Neuronal stem cell (in vitro differentiated cells): ENCODE results near the gene PPM1E.

ENCODE experiments used
- DNase-seq: peaks from one replicate; pipeline ENCODE4 v3.0.0-alpha.2; 2013; ENCODE audit warnings: low spot score
- H2AFZ ChIP-seq: one replicate; pipeline ENCODE4 v1.6.1; 2013; ENCODE audit warnings: mild to moderate bottlenecking, low read length, inconsistent platforms
- H2AK5ac ChIP-seq: 2 replicates; pipeline ENCODE4 v1.6.1; 2013; ENCODE audit warnings: low read depth, mild to moderate bottlenecking, inconsistent platforms, low read length, moderate library complexity, mixed read lengths
- H2BK120ac ChIP-seq: 2 replicates; pipeline ENCODE4 v1.6.1; 2013; ENCODE audit warnings: low read depth, mild to moderate bottlenecking, inconsistent platforms, low read length, moderate library complexity, mixed read lengths
- H2BK12ac ChIP-seq: one replicate; pipeline ENCODE4 v1.6.1; 2013; ENCODE audit warnings: low read length, inconsistent platforms
- H2BK15ac ChIP-seq: 2 replicates; pipeline ENCODE4 v1.6.1; 2013; ENCODE audit warnings: mild to moderate bottlenecking, low read length, inconsistent platforms, mixed read lengths
- H2BK5ac ChIP-seq: one replicate; pipeline ENCODE4 v1.6.1; 2013; ENCODE audit warnings: inconsistent platforms, mild to moderate bottlenecking, low read length, moderate library complexity
- H3K14ac ChIP-seq: one replicate; pipeline ENCODE4 v1.6.1; 2013; ENCODE audit warnings: low read length, inconsistent platforms
- H3K18ac ChIP-seq: 2 replicates; pipeline ENCODE4 v1.6.1; 2013; ENCODE audit warnings: low read length, inconsistent platforms
- H3K23ac ChIP-seq: 2 replicates; pipeline ENCODE4 v1.6.1; 2013; ENCODE audit warnings: low read depth, mild to moderate bottlenecking, mixed read lengths, low read length, inconsistent platforms; ENCODE audit not compliant: poor library complexity
- H3K27ac ChIP-seq: replicated peaks from 3 replicates; pipeline ENCODE4 v1.5.1; 2013; ENCODE audit warnings: low read length, inconsistent platforms
- H3K27me3 ChIP-seq, 3 experiments: 2 replicates each; pipeline ENCODE4 v1.6.1; 2013; ENCODE audit warnings: low read length in 3 of 3, mild to moderate bottlenecking in 2 of 3, inconsistent platforms in 1 of 3, low read depth in 1 of 3, mixed read lengths in 1 of 3, moderate library complexity in 1 of 3; ENCODE audit not compliant: control insufficient read depth in 3 of 3, insufficient read depth in 3 of 3
- H3K36me3 ChIP-seq, 2 donors: replicated peaks in 1 of 2; 2 replicates each; pipeline ENCODE4 v1.6.1; 2013; ENCODE audit warnings: low read length in 2 of 2; ENCODE audit not compliant: control insufficient read depth in 2 of 2, insufficient read depth in 2 of 2
- H3K4ac ChIP-seq: 2 replicates; pipeline ENCODE4 v1.6.1; 2013; ENCODE audit warnings: inconsistent platforms, mild to moderate bottlenecking, low read length, moderate library complexity
- H3K4me1 ChIP-seq, 2 donors: 1 replicate in 1 of 2; 2 replicates in 1 of 2; pipeline ENCODE4 v1.6.1; 2013; ENCODE audit warnings: low read length in 2 of 2, low read depth in 1 of 2; ENCODE audit not compliant: control insufficient read depth in 2 of 2, insufficient read depth in 1 of 2
- H3K4me2 ChIP-seq: one replicate; pipeline ENCODE4 v1.6.1; 2013; ENCODE audit warnings: mild to moderate bottlenecking, low read length, inconsistent platforms; ENCODE audit not compliant: insufficient read depth, poor library complexity, severe bottlenecking
- H3K4me3 ChIP-seq, 2 donors: 2 replicates each; pipeline ENCODE4 v1.5.1; 2013; ENCODE audit warnings: low read length in 2 of 2, mild to moderate bottlenecking in 2 of 2, inconsistent platforms in 1 of 2, moderate library complexity in 1 of 2
- H3K79me1 ChIP-seq: one replicate; pipeline ENCODE4 v1.6.1; 2013; ENCODE audit warnings: low read depth, mild to moderate bottlenecking, inconsistent platforms, low read length, moderate library complexity
- H3K9ac ChIP-seq: one replicate; pipeline ENCODE4 v1.6.1; 2013; ENCODE audit warnings: mild to moderate bottlenecking, low read depth, low read length, inconsistent platforms; ENCODE audit not compliant: poor library complexity
- H3K9me3 ChIP-seq, 2 donors: replicated peaks in 1 of 2; 2 replicates each; pipeline versions ENCODE3 to v1.6.1; 2013; ENCODE audit warnings: low read length in 2 of 2, mild to moderate bottlenecking in 2 of 2, inconsistent platforms in 1 of 2, low read depth in 1 of 2, mixed read lengths in 1 of 2, moderate library complexity in 1 of 2; ENCODE audit not compliant: control insufficient read depth in 2 of 2, insufficient read depth in 1 of 2
- H4K8ac ChIP-seq: one replicate; pipeline ENCODE4 v1.6.1; 2013; ENCODE audit warnings: low read depth, mild to moderate bottlenecking, inconsistent platforms, low read length, moderate library complexity
- H4K91ac ChIP-seq: one replicate; pipeline ENCODE4 v1.6.1; 2013; ENCODE audit warnings: low read length, low read depth, mild to moderate bottlenecking, inconsistent platforms; ENCODE audit not compliant: poor library complexity
- WGBS, 2 donors: extraction: QIAGEN DNeasy Blood & Tissue Kit; methylation state at CpG; one replicate each; pipeline ENCODE4 v1.1.7; 2013; ENCODE audit warnings: missing lambda C conversion rate in 2 of 2, mixed read lengths in 1 of 2; ENCODE audit not compliant: insufficient read length in 2 of 2, insufficient replicate concordance in 1 of 2; ENCODE audit errors: extremely low coverage in 2 of 2; 5-methylcytosine and 5-hydroxymethylcytosine counted together

Gene PPM1E

GRCh38 chr17:58918884-58919283 lies 163.2 kb downstream of the PPM1E start:
- Histone ChIP-seq H3K9me3 (no peaks in the 10 kb centered on the region), H3K4ac (no peak overlapping the region)
- DNase-seq = no peak

GRCh38 chr17:58920773-58921172 lies 165.1 kb downstream of the PPM1E start:
- no peak overlapping the region for H4K91ac ChIP-seq
- H3K4me1 ChIP-seq = no peaks in the 10 kb centered on the region
- H3K27ac ChIP-seq = no peak overlapping the region
- no peak overlapping the region for H3K4me2 ChIP-seq
- no peak overlapping the region for H3K9ac ChIP-seq
- H3K23ac ChIP-seq = no peak overlapping the region
- no peak for DNase-seq
- H2AFZ ChIP-seq = no peak overlapping the region
- H3K14ac ChIP-seq = no peak overlapping the region
- no peak overlapping the region for H3K18ac ChIP-seq
- H2BK5ac ChIP-seq = no peak overlapping the region
- H3K36me3 ChIP-seq = no peaks in the 10 kb centered on the region
- no peak overlapping the region for H4K8ac ChIP-seq
- H3K79me1 ChIP-seq = no peaks in the 10 kb centered on the region
- H3K9me3 ChIP-seq = no peaks in the 10 kb centered on the region
- no peak overlapping the region for H2AK5ac ChIP-seq
- no peak overlapping the region for H2BK12ac ChIP-seq
- H2BK120ac ChIP-seq = no peak overlapping the region
- no peaks in the 10 kb centered on the region for H3K27me3 ChIP-seq
- H3K4me3 ChIP-seq = no peak overlapping the region
- no peak overlapping the region for H3K4ac ChIP-seq
- no peak overlapping the region for H2BK15ac ChIP-seq

More at GRCh38 chr17:58918884-58919283, 163.2 kb downstream of the PPM1E start:
- H4K8ac ChIP-seq = no peak overlapping the region
- no peaks in the 10 kb centered on the region for H3K4me1 ChIP-seq
- no peak overlapping the region for H2BK120ac ChIP-seq
- H3K79me1 ChIP-seq = no peaks in the 10 kb centered on the region
- H2AFZ ChIP-seq = no peak overlapping the region
- H3K27me3 ChIP-seq = no peaks in the 10 kb centered on the region
- no peak overlapping the region for H4K91ac ChIP-seq
- H3K36me3 ChIP-seq = no peaks in the 10 kb centered on the region
- H2BK12ac ChIP-seq = no peak overlapping the region
- no peak overlapping the region for H3K23ac ChIP-seq
- no peak overlapping the region for H2BK15ac ChIP-seq
- no peak overlapping the region for H3K14ac ChIP-seq
- no peak overlapping the region for H2AK5ac ChIP-seq
- no peak overlapping the region for H3K9ac ChIP-seq
- H3K4me3 ChIP-seq = no peak overlapping the region
- H3K27ac ChIP-seq = no peak overlapping the region
- no peak overlapping the region for H2BK5ac ChIP-seq
- H3K4me2 ChIP-seq = no peak overlapping the region
- no peak overlapping the region for H3K18ac ChIP-seq

- Histone ChIP-seq H2BK120ac (no peak overlapping the region), H3K27ac (no peak overlapping the region), H3K18ac (no peak overlapping the region), H3K27me3 (no peaks in the 10 kb centered on the region), H4K8ac (no peak overlapping the region), H3K4ac (no peak overlapping the region), H2AFZ (no peak overlapping the region), H3K9me3 (no peaks in the 10 kb centered on the region), H3K36me3 (no peaks in the 10 kb centered on the region), H3K23ac (no peak overlapping the region), H3K4me1 (no peaks in the 10 kb centered on the region), H3K4me2 (no peak overlapping the region), H3K14ac (no peak overlapping the region), H2BK12ac (no peak overlapping the region), H4K91ac (no peak overlapping the region), H2AK5ac (no peak overlapping the region), H2BK5ac (no peak overlapping the region), H3K9ac (no peak overlapping the region), H2BK15ac (no peak overlapping the region), H3K79me1 (no peaks in the 10 kb centered on the region), H3K4me3 (no peak overlapping the region)
- no peak for DNase-seq
- whole genome bisulfite sequencing, 2 donors = no CpG with 5 or more reads among the region's 3 CpGs
Observed at GRCh38 chr17:58932956-58933355, 177.3 kb downstream of the PPM1E start.

- DNase-seq = no peak
- Histone ChIP-seq H2AK5ac (no peak overlapping the region), H3K4ac (no peak overlapping the region), H3K9ac (no peak overlapping the region), H3K4me2 (no peak overlapping the region), H2BK5ac (no peak overlapping the region), H3K23ac (no peak overlapping the region), H3K18ac (no peak overlapping the region), H3K27ac (no peak overlapping the region), H3K4me3 (no peak overlapping the region), H2AFZ (no peak overlapping the region), H3K36me3 (no peaks in the 10 kb centered on the region), H3K14ac (no peak overlapping the region), H3K4me1 (no peaks in the 10 kb centered on the region), H2BK120ac (no peak overlapping the region), H2BK15ac (no peak overlapping the region), H4K8ac (no peak overlapping the region), H4K91ac (no peak overlapping the region), H3K9me3 (no peaks in the 10 kb centered on the region), H3K27me3 (no peaks in the 10 kb centered on the region), H3K79me1 (no peaks in the 10 kb centered on the region), H2BK12ac (no peak overlapping the region)
- no CpG with 5 or more reads among the region's 3 CpGs for WGBS, 2 donors
Observed at GRCh38 chr17:58936295-58936694, 180.6 kb downstream of the PPM1E start.
